ENCODE data around the gene B3GNT2.

The B3GNT2 gene

GRCh38 chr2:62206024-62206423 lies 10.1 kb downstream of the B3GNT2 start:
- H3K4me3 Mint-ChIP-seq: no peak overlapping the region
- CTCF ChIA-PET: interaction anchor here (1.1 kb wide), 1 partner anchor 9 kb away, joined by 4 read pairs; no protein-coding TSS in a partner anchor
- H3K36me3 Mint-ChIP-seq: peaks cover 56% of the 10 kb centered on the region
- DNase-seq: no peak
- H3K27ac Mint-ChIP-seq: no peak overlapping the region
- H3K9me3 Mint-ChIP-seq: peaks cover 9% of the 10 kb centered on the region
- H3K4me1 Mint-ChIP-seq: peaks cover 69% of the 10 kb centered on the region
- no peaks in the 10 kb centered on the region for H3K27me3 Mint-ChIP-seq

- H3K36me3 Mint-ChIP-seq: peaks cover 64% of the 10 kb centered on the region
- CTCF ChIA-PET: no interaction called here
- no peak overlapping the region for H3K4me3 Mint-ChIP-seq
- no peak overlapping the region for H3K27ac Mint-ChIP-seq
- H3K4me1 Mint-ChIP-seq: peaks cover 55% of the 10 kb centered on the region
- no peaks in the 10 kb centered on the region for H3K27me3 Mint-ChIP-seq
- DNase-seq: no peak
- peaks cover 20% of the 10 kb centered on the region for H3K9me3 Mint-ChIP-seq
Observed at GRCh38 chr2:62207491-62207890, 11.6 kb downstream of the B3GNT2 start.

GRCh38 chr2:62208074-62208757 lies 12.3 kb downstream of the B3GNT2 start:
- H3K9me3 Mint-ChIP-seq: peaks cover 21% of the 10 kb centered on the region
- H3K36me3 Mint-ChIP-seq: peaks cover 61% of the 10 kb centered on the region
- H3K27me3 Mint-ChIP-seq: no peaks in the 10 kb centered on the region
- no peak overlapping the region for H3K4me3 Mint-ChIP-seq
- CTCF ChIA-PET: no interaction called here
- DNase-seq: no peak
- H3K27ac Mint-ChIP-seq: no peak overlapping the region
- peaks cover 47% of the 10 kb centered on the region for H3K4me1 Mint-ChIP-seq

GRCh38 chr2:62208758-62209114 lies 12.8 kb downstream of the B3GNT2 start:
- no peaks in the 10 kb centered on the region for H3K27me3 Mint-ChIP-seq
- DNase-seq: no peak
- H3K9me3 Mint-ChIP-seq: peaks cover 23% of the 10 kb centered on the region
- no peak overlapping the region for H3K4me3 Mint-ChIP-seq
- peaks cover 62% of the 10 kb centered on the region for H3K36me3 Mint-ChIP-seq
- no peak overlapping the region for H3K27ac Mint-ChIP-seq
- H3K4me1 Mint-ChIP-seq: peaks cover 42% of the 10 kb centered on the region
- CTCF ChIA-PET: no interaction called here

GRCh38 chr2:62209427-62209991 lies 13.6 kb downstream of the B3GNT2 start:
- no peak overlapping the region for H3K27ac Mint-ChIP-seq
- peaks cover 43% of the 10 kb centered on the region for H3K4me1 Mint-ChIP-seq
- H3K27me3 Mint-ChIP-seq: no peaks in the 10 kb centered on the region
- peaks cover 23% of the 10 kb centered on the region for H3K9me3 Mint-ChIP-seq
- H3K4me3 Mint-ChIP-seq: no peak overlapping the region
- no peak for DNase-seq
- H3K36me3 Mint-ChIP-seq: peaks cover 68% of the 10 kb centered on the region
- CTCF ChIA-PET: no interaction called here

- Mint-ChIP-seq H3K4me1 (peaks cover 20% of the 10 kb centered on the region), H3K9me3 (peaks cover 31% of the 10 kb centered on the region), H3K27me3 (no peaks in the 10 kb centered on the region), H3K36me3 (peaks cover 58% of the 10 kb centered on the region), H3K27ac (no peak overlapping the region), H3K4me3 (no peak overlapping the region)
- DNase-seq: no peak
- CTCF ChIA-PET: interaction anchor here (0.6 kb wide), 1 partner anchor 298 kb away, joined by 4 read pairs; no protein-coding TSS in a partner anchor
Observed at GRCh38 chr2:62215306-62216064, 19.6 kb downstream of the B3GNT2 start.

- H3K4me3 Mint-ChIP-seq: no peak overlapping the region
- H3K27me3 Mint-ChIP-seq: no peaks in the 10 kb centered on the region
- peaks cover 60% of the 10 kb centered on the region for H3K36me3 Mint-ChIP-seq
- DNase-seq: no peak
- H3K9me3 Mint-ChIP-seq: peaks cover 34% of the 10 kb centered on the region
- CTCF ChIA-PET: no interaction called here
- peaks cover 26% of the 10 kb centered on the region for H3K4me1 Mint-ChIP-seq
- H3K27ac Mint-ChIP-seq: no peak overlapping the region
Observed at GRCh38 chr2:62216113-62216512, 20.2 kb downstream of the B3GNT2 start.

GRCh38 chr2:62216616-62217015 lies 20.7 kb downstream of the B3GNT2 start:
- no peak overlapping the region for H3K4me3 Mint-ChIP-seq
- DNase-seq: no peak
- CTCF ChIA-PET: no interaction called here

GRCh38 chr2:62217421-62217820 lies 21.5 kb downstream of the B3GNT2 start:
- Mint-ChIP-seq H3K36me3 (peaks cover 60% of the 10 kb centered on the region), H3K27ac (no peak overlapping the region), H3K27me3 (no peaks in the 10 kb centered on the region), H3K9me3 (peaks cover 27% of the 10 kb centered on the region), H3K4me3 (no peak overlapping the region), H3K4me1 (peaks cover 37% of the 10 kb centered on the region)
- CTCF ChIA-PET: no interaction called here
- DNase-seq: no peak

More at GRCh38 chr2:62216616-62217015, 20.7 kb downstream of the B3GNT2 start:
- Mint-ChIP-seq H3K4me1 (peaks cover 29% of the 10 kb centered on the region), H3K27me3 (no peaks in the 10 kb centered on the region), H3K36me3 (peaks cover 60% of the 10 kb centered on the region), H3K27ac (no peak overlapping the region), H3K9me3 (peaks cover 30% of the 10 kb centered on the region)

- Mint-ChIP-seq H3K27me3 (no peaks in the 10 kb centered on the region), H3K4me1 (peaks cover 43% of the 10 kb centered on the region), H3K27ac (no peak overlapping the region), H3K9me3 (peaks cover 31% of the 10 kb centered on the region), H3K36me3 (peaks cover 63% of the 10 kb centered on the region), H3K4me3 (no peak overlapping the region)
- DNase-seq: no peak
- CTCF ChIA-PET: no interaction called here
Observed at GRCh38 chr2:62217970-62218369, 22.1 kb downstream of the B3GNT2 start.

GRCh38 chr2:62219407-62220159 lies 23.7 kb downstream of the B3GNT2 start:
- no peak overlapping the region for H3K4me3 Mint-ChIP-seq
- H3K36me3 Mint-ChIP-seq: peaks cover 62% of the 10 kb centered on the region
- H3K9me3 Mint-ChIP-seq: peaks cover 35% of the 10 kb centered on the region
- H3K4me1 Mint-ChIP-seq: peaks cover 48% of the 10 kb centered on the region
- H3K27me3 Mint-ChIP-seq: no peaks in the 10 kb centered on the region
- CTCF ChIA-PET: interaction anchor here (0.6 to 1.0 kb wide), 2 partner anchors 14 to 738 kb away, joined by 3 to 4 read pairs; no protein-coding TSS in a partner anchor
- no peak for DNase-seq
- H3K27ac Mint-ChIP-seq: peak overlapping the region; percentile 47

- peak overlapping the region; percentile 7 for H3K27ac Mint-ChIP-seq
- H3K36me3 Mint-ChIP-seq: peaks cover 71% of the 10 kb centered on the region
- H3K9me3 Mint-ChIP-seq: peaks cover 35% of the 10 kb centered on the region
- CTCF ChIA-PET: interaction anchor here (1.7 kb wide), 1 partner anchor 20 kb away, joined by 4 read pairs; no protein-coding TSS in a partner anchor
- H3K4me3 Mint-ChIP-seq: no peak overlapping the region
- no peaks in the 10 kb centered on the region for H3K27me3 Mint-ChIP-seq
- no peak for DNase-seq
- peaks cover 48% of the 10 kb centered on the region for H3K4me1 Mint-ChIP-seq
Observed at GRCh38 chr2:62221141-62221540, 25.2 kb downstream of the B3GNT2 start.

GRCh38 chr2:62222171-62222570 lies 26.3 kb downstream of the B3GNT2 start:
- H3K4me1 Mint-ChIP-seq: peaks cover 48% of the 10 kb centered on the region

GRCh38 chr2:62222674-62223073 lies 26.8 kb downstream of the B3GNT2 start:
- CTCF ChIA-PET: no interaction called here
- Mint-ChIP-seq H3K27me3 (no peaks in the 10 kb centered on the region), H3K27ac (peak overlapping the region; percentile 85), H3K36me3 (peaks cover 79% of the 10 kb centered on the region), H3K4me1 (peaks cover 50% of the 10 kb centered on the region), H3K9me3 (peaks cover 35% of the 10 kb centered on the region), H3K4me3 (no peak overlapping the region)
- DNase-seq: peak; percentile 32

More at GRCh38 chr2:62222171-62222570, 26.3 kb downstream of the B3GNT2 start:
- peak overlapping the region; percentile 85 for H3K27ac Mint-ChIP-seq
- H3K9me3 Mint-ChIP-seq: peaks cover 35% of the 10 kb centered on the region
- CTCF ChIA-PET: interaction anchor here (1.7 kb wide), 1 partner anchor 21 kb away, joined by 4 read pairs; no protein-coding TSS in a partner anchor
- DNase-seq: no peak
- no peaks in the 10 kb centered on the region for H3K27me3 Mint-ChIP-seq
- no peak overlapping the region for H3K4me3 Mint-ChIP-seq
- peaks cover 76% of the 10 kb centered on the region for H3K36me3 Mint-ChIP-seq

All from activated naive CD4-positive, alpha-beta T cell treated with anti-CD3 and anti-CD28 coated beads, Interleukin-2, amount 10 ng/mL, durations not matched to agents 7 days and 5 days (primary cell).